GM23338 (cell line): ENCODE data around the gene MRTFA. TPM values are rescaled to one million over a fixed set of nuclear protein-coding genes. Genes with fewer than 3 reads are reported as not detected.

Experiments
- ATAC-seq: fragments of 200-7000 bp; cut with Tn5 transposase; 3 replicates; pipeline ENCODE4 v1.9.1; 2020
- DNase-seq: peaks from one replicate; pipeline ENCODE4 v3.0.0-alpha.2; 2015; ENCODE audit warnings: low spot score
- H2AFZ ChIP-seq: fragments of 200-600 bp; sonication (generic); 2 replicates; pipeline ENCODE4 v1.8.0; 2016; ENCODE audit warnings: antibody characterized with exemption, mild to moderate bottlenecking, moderate library complexity
- H3F3A ChIP-seq: fragments of 200-600 bp; sonication (generic); replicated peaks from 2 replicates; pipeline ENCODE4 v1.8.0; 2017; ENCODE audit warnings: antibody characterized with exemption, mixed run types, low read depth
- H3K27ac ChIP-seq: fragments of 200-600 bp; sonication (generic); 2 replicates; pipeline ENCODE4 v1.6.1; 2016; ENCODE audit warnings: low read depth
- H3K27me3 ChIP-seq: fragments of 200-600 bp; sonication (generic); 2 replicates; pipeline ENCODE4 v1.8.0; 2016; ENCODE audit warnings: mild to moderate bottlenecking, mixed run types, moderate library complexity; ENCODE audit not compliant: insufficient read depth
- H3K36me3 ChIP-seq: fragments of 200-600 bp; sonication (generic); 2 replicates; pipeline ENCODE4 v1.8.0; 2016; ENCODE audit warnings: mild to moderate bottlenecking; ENCODE audit not compliant: insufficient read depth
- H3K4me1 ChIP-seq: fragments of 200-600 bp; sonication (generic); 2 replicates; pipeline ENCODE4 v1.8.0; 2016; ENCODE audit warnings: mild to moderate bottlenecking, moderate library complexity; ENCODE audit not compliant: insufficient read depth
- H3K4me2 ChIP-seq: fragments of 200-600 bp; sonication (generic); 2 replicates; pipeline ENCODE4 v1.7.1; 2017; ENCODE audit warnings: mixed run types
- H3K4me3 ChIP-seq: fragments of 200-600 bp; sonication (generic); 2 replicates; pipeline ENCODE4 v1.6.1; 2016; ENCODE audit warnings: mixed run types
- H3K79me2 ChIP-seq: fragments of 200-600 bp; sonication (generic); replicated peaks from 2 replicates; pipeline ENCODE4 v1.8.0; 2017; ENCODE audit warnings: mild to moderate bottlenecking; ENCODE audit not compliant: insufficient read depth
- H3K9me2 ChIP-seq: fragments of 200-600 bp; sonication (generic); 2 replicates; pipeline ENCODE4 v1.8.0; 2017; ENCODE audit not compliant: insufficient read depth
- H4K20me1 ChIP-seq: fragments of 200-600 bp; sonication (generic); replicated peaks from 2 replicates; pipeline ENCODE4 v1.8.0; 2017; ENCODE audit warnings: mild to moderate bottlenecking; ENCODE audit not compliant: insufficient read depth
- H3K27ac Mint-ChIP-seq: 2 replicates; pipeline ENCODE4 v1.8.0; 2020; ENCODE audit warnings: inconsistent platforms, mild to moderate bottlenecking, moderate library complexity, mixed read lengths
- H3K27me3 Mint-ChIP-seq: 3 replicates; pipeline ENCODE4 v1.8.0; 2022; ENCODE audit warnings: low read depth, mild to moderate bottlenecking, moderate library complexity, mixed read lengths, inconsistent platforms; ENCODE audit not compliant: insufficient read depth, poor library complexity
- H3K36me3 Mint-ChIP-seq: 3 replicates; pipeline ENCODE4 v1.8.0; 2021; ENCODE audit warnings: low read depth, mild to moderate bottlenecking, inconsistent platforms, moderate library complexity, mixed read lengths
- H3K4me1 Mint-ChIP-seq: 3 replicates; pipeline ENCODE4 v1.8.0; 2020; ENCODE audit warnings: mild to moderate bottlenecking, inconsistent platforms, mixed read lengths
- H3K4me3 Mint-ChIP-seq: 3 replicates; pipeline ENCODE4 v1.8.0; 2021; ENCODE audit warnings: moderate library complexity, mild to moderate bottlenecking, inconsistent platforms, mixed read lengths
- H3K9me3 Mint-ChIP-seq: 3 replicates; pipeline ENCODE4 v1.8.0; 2020; ENCODE audit warnings: moderate library complexity, mild to moderate bottlenecking, inconsistent platforms, mixed read lengths
- CREB1 ChIP-seq: fragments of 250-450 bp; sonication (Bioruptor Pico); IDR thresholded peaks from 2 replicates; pipeline ENCODE4 v1.5.0; 2020; ENCODE audit warnings: low read depth, mild to moderate bottlenecking, moderate library complexity
- CTCF ChIP-seq, 2 experiments: fragments of 200-600 bp in 1 of 2; sonication (generic) in 1 of 2; conservative IDR thresholded peaks; 2 replicates each; pipeline versions ENCODE4 v1.5.1 to v1.6.1; 2016 to 2017; ENCODE audit warnings: antibody characterized with exemption in 2 of 2, low read depth in 2 of 2, mild to moderate bottlenecking in 2 of 2, moderate library complexity in 1 of 2
- EZH2 ChIP-seq: fragments of 200-600 bp; sonication (generic); IDR thresholded peaks from one replicate; pipeline ENCODE4 v1.8.0; 2017; ENCODE audit warnings: antibody characterized with exemption, mild to moderate bottlenecking, low read depth; ENCODE audit not compliant: unreplicated experiment
- EZH2phosphoT487 ChIP-seq: fragments of 200-600 bp; sonication (generic); IDR thresholded peaks from one replicate; pipeline ENCODE4 v1.8.1; 2018; ENCODE audit warnings: antibody characterized with exemption; ENCODE audit not compliant: unreplicated experiment
- JUNB ChIP-seq: IDR thresholded peaks from one replicate; pipeline ENCODE4 v1.6.1; 2016; ENCODE audit warnings: antibody characterized with exemption; ENCODE audit not compliant: unreplicated experiment
- NANOG ChIP-seq: IDR thresholded peaks from 2 replicates; pipeline ENCODE4 v1.6.1; 2016; ENCODE audit warnings: antibody characterized with exemption, borderline replicate concordance
- POLR2AphosphoS5 ChIP-seq: IDR thresholded peaks from 2 replicates; pipeline ENCODE4 v1.6.1; 2016; ENCODE audit warnings: antibody characterized with exemption, low read depth
- STAT1 ChIP-seq: IDR thresholded peaks from one replicate; pipeline ENCODE4 v1.6.1; 2016; ENCODE audit warnings: antibody characterized with exemption; ENCODE audit not compliant: unreplicated experiment
- ZNF114 ChIP-seq: fragments of 250-450 bp; sonication (Bioruptor Pico); IDR thresholded peaks from 2 replicates; pipeline ENCODE4 v1.5.0; 2020; ENCODE audit warnings: mild to moderate bottlenecking, moderate library complexity
- ZNF331 ChIP-seq: fragments of 250-450 bp; sonication (Bioruptor Pico); IDR thresholded peaks from 2 replicates; pipeline ENCODE4 v1.5.0; 2020; ENCODE audit warnings: low read depth, mild to moderate bottlenecking, moderate library complexity
- polyA plus RNA-seq: library from polyadenylated mRNA; unstranded; fragments of >200 nt; fragmentation: Nextera tagmentation; extraction: Ambion mirVana; gene quantifications from 2 replicates; pipeline ENCODE4 v1.2.1, GENCODE V29; 2016
- total RNA-seq: library from RNA; depleted of rRNA; stranded (reverse); fragments of >200 nt; shearing (Covaris generic); gene quantifications from 2 replicates; pipeline ENCODE4 v1.2.3, GENCODE V29; 2014
- TF ChIP-seq, protein P1 (sequence below): IDR thresholded peaks from one replicate; pipeline ENCODE4 v1.6.1; 2018; ENCODE audit warnings: antibody characterized with exemption; ENCODE audit not compliant: unreplicated experiment
- TF ChIP-seq, protein P2 (sequence below): fragments of 250-450 bp; sonication (Bioruptor Pico); IDR thresholded peaks from 2 replicates; pipeline ENCODE4 v1.5.0; 2020; ENCODE audit warnings: mild to moderate bottlenecking, moderate library complexity
- TF ChIP-seq, protein P3 (sequence below): IDR thresholded peaks from 2 replicates; pipeline ENCODE4 v1.6.1; 2016; ENCODE audit warnings: antibody characterized with exemption

Gene MRTFA
- total and polyA plus RNA-seq, 2 experiments from 2014 or later = 18.1 to 92.4 TPM

DNA sequence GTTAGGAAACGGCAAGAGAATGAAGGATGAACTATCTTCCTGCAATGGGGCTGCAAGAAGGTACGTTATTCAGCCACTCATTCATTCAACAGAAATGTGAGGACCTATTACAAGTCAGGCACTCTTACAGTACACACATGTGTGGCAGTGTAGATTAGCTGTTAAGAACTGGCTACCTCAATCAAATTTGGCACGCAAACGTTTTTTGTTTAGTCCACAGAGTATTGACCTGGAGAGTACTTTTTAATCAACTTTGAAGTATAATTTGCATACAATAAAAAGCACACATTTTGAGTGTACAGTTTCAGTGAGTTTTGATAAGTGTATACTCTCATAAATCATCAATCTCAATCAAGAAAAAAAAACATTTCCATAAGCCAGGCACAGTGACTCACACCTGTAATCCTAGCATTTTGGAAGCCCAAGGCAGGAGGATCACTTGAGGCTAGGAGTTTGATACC lies 24.2 kb downstream of the MRTFA start:
- Histone ChIP-seq H3K4me1 (peaks cover 13% of the 10 kb centered on the region), H2AFZ (no peak overlapping the region), H3F3A (0 out of 2 replicates have a peak, but pooled peaks cover 7% of the 10 kb centered on the region), H4K20me1 (peaks cover 12% of the 10 kb centered on the region), H3K9me2 (no peaks in the 10 kb centered on the region), H3K27ac (0 out of 2 replicates have a peak overlapping the region, but pooled peaks have one; percentile 6), H3K4me2 (no peak overlapping the region), H3K27me3 (no peaks in the 10 kb centered on the region), H3K36me3 (no peaks in the 10 kb centered on the region), H3K79me2 (peaks cover 86% of the 10 kb centered on the region), H3K4me3 (no peak overlapping the region)
- TF ChIP-seq EZH2 (no peak), CTCF (conservative IDR thresholded peaks at IDR 0.05; ENCODE audit: low read depth in 2 of 2) (no peak), CREB1 (CRISPR knock-in tag) (no peak), POLR2AphosphoS5 (no peak), ZNF331 (CRISPR knock-in tag) (no peak), JUNB (no peak), EZH2phosphoT487 (no peak), ZNF114 (CRISPR knock-in tag) (no peak), NANOG (no peak), STAT1 (no peak)
- TF ChIP-seq, protein P1, sequence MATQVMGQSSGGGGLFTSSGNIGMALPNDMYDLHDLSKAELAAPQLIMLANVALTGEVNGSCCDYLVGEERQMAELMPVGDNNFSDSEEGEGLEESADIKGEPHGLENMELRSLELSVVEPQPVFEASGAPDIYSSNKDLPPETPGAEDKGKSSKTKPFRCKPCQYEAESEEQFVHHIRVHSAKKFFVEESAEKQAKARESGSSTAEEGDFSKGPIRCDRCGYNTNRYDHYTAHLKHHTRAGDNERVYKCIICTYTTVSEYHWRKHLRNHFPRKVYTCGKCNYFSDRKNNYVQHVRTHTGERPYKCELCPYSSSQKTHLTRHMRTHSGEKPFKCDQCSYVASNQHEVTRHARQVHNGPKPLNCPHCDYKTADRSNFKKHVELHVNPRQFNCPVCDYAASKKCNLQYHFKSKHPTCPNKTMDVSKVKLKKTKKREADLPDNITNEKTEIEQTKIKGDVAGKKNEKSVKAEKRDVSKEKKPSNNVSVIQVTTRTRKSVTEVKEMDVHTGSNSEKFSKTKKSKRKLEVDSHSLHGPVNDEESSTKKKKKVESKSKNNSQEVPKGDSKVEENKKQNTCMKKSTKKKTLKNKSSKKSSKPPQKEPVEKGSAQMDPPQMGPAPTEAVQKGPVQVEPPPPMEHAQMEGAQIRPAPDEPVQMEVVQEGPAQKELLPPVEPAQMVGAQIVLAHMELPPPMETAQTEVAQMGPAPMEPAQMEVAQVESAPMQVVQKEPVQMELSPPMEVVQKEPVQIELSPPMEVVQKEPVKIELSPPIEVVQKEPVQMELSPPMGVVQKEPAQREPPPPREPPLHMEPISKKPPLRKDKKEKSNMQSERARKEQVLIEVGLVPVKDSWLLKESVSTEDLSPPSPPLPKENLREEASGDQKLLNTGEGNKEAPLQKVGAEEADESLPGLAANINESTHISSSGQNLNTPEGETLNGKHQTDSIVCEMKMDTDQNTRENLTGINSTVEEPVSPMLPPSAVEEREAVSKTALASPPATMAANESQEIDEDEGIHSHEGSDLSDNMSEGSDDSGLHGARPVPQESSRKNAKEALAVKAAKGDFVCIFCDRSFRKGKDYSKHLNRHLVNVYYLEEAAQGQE = no peak
- TF ChIP-seq, protein P2, sequence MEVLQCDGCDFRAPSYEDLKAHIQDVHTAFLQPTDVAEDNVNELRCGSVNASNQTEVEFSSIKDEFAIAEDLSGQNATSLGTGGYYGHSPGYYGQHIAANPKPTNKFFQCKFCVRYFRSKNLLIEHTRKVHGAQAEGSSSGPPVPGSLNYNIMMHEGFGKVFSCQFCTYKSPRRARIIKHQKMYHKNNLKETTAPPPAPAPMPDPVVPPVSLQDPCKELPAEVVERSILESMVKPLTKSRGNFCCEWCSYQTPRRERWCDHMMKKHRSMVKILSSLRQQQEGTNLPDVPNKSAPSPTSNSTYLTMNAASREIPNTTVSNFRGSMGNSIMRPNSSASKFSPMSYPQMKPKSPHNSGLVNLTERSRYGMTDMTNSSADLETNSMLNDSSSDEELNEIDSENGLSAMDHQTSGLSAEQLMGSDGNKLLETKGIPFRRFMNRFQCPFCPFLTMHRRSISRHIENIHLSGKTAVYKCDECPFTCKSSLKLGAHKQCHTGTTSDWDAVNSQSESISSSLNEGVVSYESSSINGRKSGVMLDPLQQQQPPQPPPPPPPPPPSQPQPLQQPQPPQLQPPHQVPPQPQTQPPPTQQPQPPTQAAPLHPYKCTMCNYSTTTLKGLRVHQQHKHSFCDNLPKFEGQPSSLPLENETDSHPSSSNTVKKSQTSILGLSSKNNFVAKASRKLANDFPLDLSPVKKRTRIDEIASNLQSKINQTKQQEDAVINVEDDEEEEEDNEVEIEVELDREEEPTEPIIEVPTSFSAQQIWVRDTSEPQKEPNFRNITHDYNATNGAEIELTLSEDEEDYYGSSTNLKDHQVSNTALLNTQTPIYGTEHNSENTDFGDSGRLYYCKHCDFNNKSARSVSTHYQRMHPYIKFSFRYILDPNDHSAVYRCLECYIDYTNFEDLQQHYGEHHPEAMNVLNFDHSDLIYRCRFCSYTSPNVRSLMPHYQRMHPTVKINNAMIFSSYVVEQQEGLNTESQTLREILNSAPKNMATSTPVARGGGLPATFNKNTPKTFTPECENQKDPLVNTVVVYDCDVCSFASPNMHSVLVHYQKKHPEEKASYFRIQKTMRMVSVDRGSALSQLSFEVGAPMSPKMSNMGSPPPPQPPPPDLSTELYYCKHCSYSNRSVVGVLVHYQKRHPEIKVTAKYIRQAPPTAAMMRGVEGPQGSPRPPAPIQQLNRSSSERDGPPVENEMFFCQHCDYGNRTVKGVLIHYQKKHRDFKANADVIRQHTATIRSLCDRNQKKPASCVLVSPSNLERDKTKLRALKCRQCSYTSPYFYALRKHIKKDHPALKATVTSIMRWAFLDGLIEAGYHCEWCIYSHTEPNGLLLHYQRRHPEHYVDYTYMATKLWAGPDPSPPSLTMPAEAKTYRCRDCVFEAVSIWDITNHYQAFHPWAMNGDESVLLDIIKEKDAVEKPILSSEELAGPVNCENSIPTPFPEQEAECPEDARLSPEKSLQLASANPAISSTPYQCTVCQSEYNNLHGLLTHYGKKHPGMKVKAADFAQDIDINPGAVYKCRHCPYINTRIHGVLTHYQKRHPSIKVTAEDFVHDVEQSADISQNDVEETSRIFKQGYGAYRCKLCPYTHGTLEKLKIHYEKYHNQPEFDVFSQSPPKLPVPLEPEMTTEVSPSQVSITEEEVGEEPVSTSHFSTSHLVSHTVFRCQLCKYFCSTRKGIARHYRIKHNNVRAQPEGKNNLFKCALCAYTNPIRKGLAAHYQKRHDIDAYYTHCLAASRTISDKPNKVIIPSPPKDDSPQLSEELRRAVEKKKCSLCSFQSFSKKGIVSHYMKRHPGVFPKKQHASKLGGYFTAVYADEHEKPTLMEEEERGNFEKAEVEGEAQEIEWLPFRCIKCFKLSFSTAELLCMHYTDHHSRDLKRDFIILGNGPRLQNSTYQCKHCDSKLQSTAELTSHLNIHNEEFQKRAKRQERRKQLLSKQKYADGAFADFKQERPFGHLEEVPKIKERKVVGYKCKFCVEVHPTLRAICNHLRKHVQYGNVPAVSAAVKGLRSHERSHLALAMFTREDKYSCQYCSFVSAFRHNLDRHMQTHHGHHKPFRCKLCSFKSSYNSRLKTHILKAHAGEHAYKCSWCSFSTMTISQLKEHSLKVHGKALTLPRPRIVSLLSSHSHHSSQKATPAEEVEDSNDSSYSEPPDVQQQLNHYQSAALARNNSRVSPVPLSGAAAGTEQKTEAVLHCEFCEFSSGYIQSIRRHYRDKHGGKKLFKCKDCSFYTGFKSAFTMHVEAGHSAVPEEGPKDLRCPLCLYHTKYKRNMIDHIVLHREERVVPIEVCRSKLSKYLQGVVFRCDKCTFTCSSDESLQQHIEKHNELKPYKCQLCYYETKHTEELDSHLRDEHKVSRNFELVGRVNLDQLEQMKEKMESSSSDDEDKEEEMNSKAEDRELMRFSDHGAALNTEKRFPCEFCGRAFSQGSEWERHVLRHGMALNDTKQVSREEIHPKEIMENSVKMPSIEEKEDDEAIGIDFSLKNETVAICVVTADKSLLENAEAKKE (CRISPR knock-in tag) = no peak
- TF ChIP-seq, protein P3, sequence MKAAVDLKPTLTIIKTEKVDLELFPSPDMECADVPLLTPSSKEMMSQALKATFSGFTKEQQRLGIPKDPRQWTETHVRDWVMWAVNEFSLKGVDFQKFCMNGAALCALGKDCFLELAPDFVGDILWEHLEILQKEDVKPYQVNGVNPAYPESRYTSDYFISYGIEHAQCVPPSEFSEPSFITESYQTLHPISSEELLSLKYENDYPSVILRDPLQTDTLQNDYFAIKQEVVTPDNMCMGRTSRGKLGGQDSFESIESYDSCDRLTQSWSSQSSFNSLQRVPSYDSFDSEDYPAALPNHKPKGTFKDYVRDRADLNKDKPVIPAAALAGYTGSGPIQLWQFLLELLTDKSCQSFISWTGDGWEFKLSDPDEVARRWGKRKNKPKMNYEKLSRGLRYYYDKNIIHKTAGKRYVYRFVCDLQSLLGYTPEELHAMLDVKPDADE = no peak
- Mint-ChIP-seq H3K27me3 (peaks cover 2% of the 10 kb centered on the region), H3K27ac (no peak overlapping the region), H3K4me1 (peaks cover 15% of the 10 kb centered on the region), H3K36me3 (peaks cover 8% of the 10 kb centered on the region), H3K4me3 (no peak overlapping the region), H3K9me3 (peaks cover 3% of the 10 kb centered on the region; the same call in 2 of the 3 replicates)
- DNase-seq (no peak), ATAC-seq (no peak)
